Kasumi-1 (cell line): ENCODE results near the gene KRTAP10-3.

Experiments
- DNase-seq, 2 experiments: peaks; one replicate each; lab custom pipeline; 2025; lab: John Stamatoyannopoulos, UW

Gene KRTAP10-3

GRCh38 chr21:44548381-44548780, 10.2 kb downstream of the KRTAP10-3 start:
- DNase-seq = no peak

GRCh38 chr21:44547656-44548331, 10.8 kb downstream of the KRTAP10-3 start:
- no peak for DNase-seq

- DNase-seq = no peak
Measured at GRCh38 chr21:44544566-44544965, 14.0 kb downstream of the KRTAP10-3 start.

- no peak for DNase-seq
Measured at GRCh38 chr21:44542716-44543115, 15.9 kb downstream of the KRTAP10-3 start.

- DNase-seq = no peak
Measured at GRCh38 chr21:44540741-44541288, 17.8 kb downstream of the KRTAP10-3 start.

- DNase-seq = no peak
Measured at GRCh38 chr21:44539991-44540666, 18.5 kb downstream of the KRTAP10-3 start, which contains the start of gene KRTAP10-1. TSS of gene KRTAP10-1 (minus strand) at chr21:44540195. CDS start at chr21:44540150, 45 bp downstream.

GRCh38 chr21:44539046-44539445, 19.5 kb downstream of the KRTAP10-3 start:
- DNase-seq = no peak

GRCh38 chr21:44537930-44538911, 20.4 kb downstream of the KRTAP10-3 start:
- DNase-seq = no peak

- DNase-seq = no peak
Measured at GRCh38 chr21:44535963-44536362, 22.6 kb downstream of the KRTAP10-3 start.

- no peak for DNase-seq
Measured at GRCh38 chr21:44534688-44535087, 23.9 kb downstream of the KRTAP10-3 start.

- DNase-seq = no peak
Measured at GRCh38 chr21:44533891-44534627, 24.5 kb downstream of the KRTAP10-3 start.

- DNase-seq = no peak
Measured at GRCh38 chr21:44533121-44533890, 25.3 kb downstream of the KRTAP10-3 start.

- DNase-seq = no peak
Measured at GRCh38 chr21:44532712-44533111, 25.9 kb downstream of the KRTAP10-3 start.

GRCh38 chr21:44531606-44532564, 26.7 kb downstream of the KRTAP10-3 start:
- no peak for DNase-seq

- DNase-seq = no peak
Measured at GRCh38 chr21:44530903-44531605, 27.5 kb downstream of the KRTAP10-3 start.

- DNase-seq = no peak
Measured at GRCh38 chr21:44530221-44530902, 28.2 kb downstream of the KRTAP10-3 start.

GRCh38 chr21:44529503-44530125, 29.0 kb downstream of the KRTAP10-3 start:
- DNase-seq = no peak

GRCh38 chr21:44529011-44529421, 29.6 kb downstream of the KRTAP10-3 start:
- DNase-seq = no peak
